Esophagus mucosa (tissue), 1 donor: ENCODE results near the gene KICS2. TPM values are rescaled to one million over a fixed set of nuclear protein-coding genes. Genes with fewer than 3 reads are reported as not detected.
"Not testable (repeated sequence)": the region's sequence is repeated elsewhere in the genome, so short reads cannot be mapped to it uniquely, and the experiment has no call there.

Experiments
- ATAC-seq: fragments of 200-7000 bp; cut with Tn5 transposase; one replicate; pipeline ENCODE4 v1.9.1; 2020
- total RNA-seq: library from RNA; stranded (reverse); gene quantifications from one replicate; pipeline ENCODE4 v1.2.4, GENCODE V29; 2023
- donor health status: DM: yes; HTN: yes; CAD: no.

The KICS2 gene
- total RNA-seq, 1 donor from 2014 or later: 8.2 TPM

DNA sequence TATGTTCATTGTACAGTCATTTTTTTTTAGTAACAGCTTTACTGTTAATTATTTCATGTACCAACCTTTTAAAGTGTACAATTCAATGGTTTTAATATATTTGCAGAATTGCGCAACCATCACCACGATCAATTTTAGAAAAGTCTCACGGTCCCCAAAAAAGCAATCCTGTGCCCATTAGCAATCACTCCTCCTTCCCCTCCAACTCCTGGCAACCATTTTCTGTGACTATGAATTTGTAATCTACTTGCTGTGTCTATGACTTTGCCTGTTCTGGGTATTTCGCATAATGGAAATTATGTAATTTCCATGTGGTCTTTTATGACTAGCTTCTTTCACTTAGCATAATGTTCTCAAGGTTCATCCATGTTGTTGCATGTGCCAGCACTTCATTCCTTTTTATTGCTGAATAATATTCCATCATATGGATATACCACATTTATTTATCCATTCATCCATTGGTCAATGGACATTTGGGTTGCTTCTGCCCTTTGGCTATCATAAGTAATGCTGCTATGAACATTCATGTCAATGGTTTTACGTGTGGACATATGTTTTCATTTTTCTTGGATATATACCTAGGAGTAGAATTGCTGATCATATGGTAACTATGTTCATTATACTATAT is 9.9 kb downstream of the KICS2 start:
- no peak for ATAC-seq

DNA sequence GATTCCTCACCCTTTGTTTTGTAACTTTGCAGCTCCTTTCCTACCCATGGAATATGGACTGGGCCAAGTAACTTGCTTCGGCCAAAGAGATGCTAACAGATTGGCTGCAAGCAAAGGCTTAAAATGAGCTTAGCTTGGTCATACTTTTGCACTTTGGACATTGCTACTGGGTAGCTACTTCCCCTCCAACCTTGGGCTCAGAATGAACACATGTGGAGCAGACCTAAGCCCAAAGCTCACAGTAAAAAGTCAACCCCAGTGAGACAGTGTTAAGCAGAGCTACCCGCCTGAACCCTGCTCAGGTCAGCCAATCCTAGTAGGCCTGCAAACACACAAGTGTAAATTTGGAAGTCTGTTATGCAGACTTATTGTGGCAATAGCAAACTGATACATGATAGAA is 14.6 kb downstream of the KICS2 start:
- no peak for ATAC-seq

DNA sequence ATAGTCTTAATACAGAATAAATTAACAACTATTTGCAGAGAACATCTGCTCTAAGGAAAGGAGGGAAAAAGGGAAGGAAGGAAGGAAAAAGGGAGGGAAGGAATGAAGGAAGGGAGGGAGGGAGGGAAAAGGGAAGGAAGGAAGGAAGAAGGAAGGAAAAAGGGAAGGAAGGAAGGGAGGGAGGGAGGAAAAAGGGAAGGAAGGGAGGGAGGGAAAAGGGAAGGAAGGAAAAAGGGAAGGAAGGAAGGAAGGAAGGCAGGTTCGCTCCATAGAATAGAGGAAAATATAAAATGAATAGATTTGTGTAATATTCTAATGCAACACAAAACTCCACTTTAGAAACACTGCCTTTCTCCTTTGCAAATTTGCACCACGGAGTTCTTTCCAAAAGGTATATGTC is 16.6 kb downstream of the KICS2 start:
- ATAC-seq: no peak

DNA sequence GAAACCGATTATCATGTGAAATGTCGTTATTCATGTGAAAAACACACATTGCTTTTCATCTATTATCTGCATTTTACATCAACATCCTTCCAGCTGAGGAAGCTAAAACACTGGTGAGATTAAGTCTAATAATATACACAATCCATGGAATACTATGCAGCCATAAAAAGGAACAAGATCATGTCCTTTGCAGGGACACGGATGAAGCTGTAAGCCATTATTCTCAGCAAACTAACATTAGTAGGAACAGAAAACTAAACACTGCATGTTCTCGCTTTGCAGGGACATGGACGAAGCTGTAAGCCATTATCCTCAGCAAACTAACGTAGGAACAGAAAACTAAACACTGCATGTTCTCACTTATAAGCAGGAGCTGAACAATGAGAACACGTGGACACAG is 18.3 kb downstream of the KICS2 start:
- no peak for ATAC-seq

DNA sequence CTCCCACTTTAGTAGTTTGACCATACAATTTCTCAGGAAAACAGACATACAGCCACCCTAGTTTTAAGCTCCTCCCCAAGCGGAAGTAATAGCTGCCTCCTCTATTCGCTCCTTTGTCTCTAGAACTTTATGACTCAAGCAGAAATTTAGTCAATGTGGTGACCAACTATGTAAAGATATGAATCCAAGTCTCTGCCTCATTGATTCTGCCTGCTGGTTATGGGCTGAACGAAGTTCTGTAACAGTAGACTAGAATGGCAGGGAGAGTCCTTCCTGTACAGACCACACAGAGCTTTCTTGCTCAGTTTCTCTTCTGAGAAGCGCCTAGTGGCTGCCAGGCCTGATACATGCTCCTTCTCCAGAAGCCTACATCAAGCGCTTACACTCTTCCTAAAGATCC is 19.1 kb downstream of the KICS2 start:
- no peak for ATAC-seq

DNA sequence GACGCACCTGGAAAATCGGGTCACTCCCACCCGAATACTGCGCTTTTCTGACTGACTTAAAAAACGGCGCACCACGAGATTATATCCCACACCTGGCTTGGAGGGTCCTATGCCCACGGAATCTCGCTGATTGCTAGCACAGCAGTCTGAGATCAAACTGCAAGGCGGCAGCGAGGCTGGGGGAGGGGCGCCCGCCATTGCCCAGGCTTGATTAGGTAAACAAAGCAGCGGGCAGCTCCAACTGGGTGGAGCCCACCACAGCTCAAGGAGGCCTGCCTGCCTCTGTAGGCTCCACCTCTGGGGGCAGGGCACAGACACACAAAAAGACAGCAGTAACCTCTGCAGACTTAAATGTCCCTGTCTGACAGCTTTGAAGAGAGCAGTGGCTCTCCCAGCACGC is 26.3 kb downstream of the KICS2 start:
- ATAC-seq: not testable (repeated sequence)

DNA sequence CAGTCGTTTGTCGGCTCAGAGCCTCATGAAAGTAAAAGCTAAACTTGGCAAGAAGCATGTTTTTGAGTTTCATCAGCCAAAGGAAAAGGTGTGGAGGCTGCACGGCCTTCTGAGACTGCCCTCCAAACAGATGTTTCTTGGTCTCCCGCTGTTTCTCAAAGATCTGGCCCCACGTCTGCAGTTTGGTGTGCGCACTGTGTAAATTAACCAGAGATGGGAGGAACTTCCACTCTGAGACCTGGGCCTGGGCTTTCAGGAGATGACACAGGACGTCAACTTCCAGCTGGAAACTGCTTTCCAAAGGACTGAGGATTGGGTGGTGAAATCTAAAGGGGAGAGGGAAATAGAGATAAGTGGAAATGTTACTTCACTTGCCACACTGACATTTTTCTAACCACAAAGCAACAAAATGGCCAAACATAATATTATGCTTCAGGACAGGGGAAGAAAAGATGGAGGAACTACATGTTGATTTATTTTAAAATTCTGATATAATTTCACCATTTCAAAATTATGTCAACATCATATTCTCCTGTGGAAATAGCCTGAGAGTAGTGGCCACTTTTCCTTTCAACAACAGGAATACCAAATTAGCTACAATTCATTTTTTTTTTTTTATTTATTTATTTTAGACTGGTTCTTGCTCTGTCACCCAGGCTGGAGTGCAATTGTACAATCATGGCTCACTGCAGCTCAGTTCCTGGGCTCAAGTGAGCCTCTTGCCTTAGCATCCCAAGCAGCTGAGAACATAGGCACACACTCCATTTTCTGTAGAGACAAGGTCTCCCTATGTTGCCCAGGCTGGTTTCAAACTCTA is 27.6 kb downstream of the KICS2 start:
- ATAC-seq: no peak

DNA sequence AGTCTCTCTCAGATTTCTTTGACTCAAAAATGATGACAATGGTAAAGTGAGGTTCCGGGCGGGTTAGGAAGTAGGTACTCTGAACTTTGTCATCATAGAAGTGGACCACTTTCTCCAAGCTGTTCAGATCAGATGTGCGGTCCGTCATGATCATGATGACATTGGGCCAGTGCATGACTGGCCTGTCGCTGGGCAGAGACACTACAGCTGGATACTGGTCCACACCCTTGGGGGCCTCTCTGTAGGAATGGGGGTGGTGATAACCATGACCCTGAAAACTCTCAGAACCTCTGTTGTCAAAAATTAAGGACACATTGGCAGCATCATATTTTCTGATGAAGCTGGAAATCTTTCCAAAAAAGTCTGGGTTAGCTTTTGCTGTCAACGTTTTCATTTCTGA is 28.2 kb downstream of the KICS2 start:
- no peak for ATAC-seq

DNA sequence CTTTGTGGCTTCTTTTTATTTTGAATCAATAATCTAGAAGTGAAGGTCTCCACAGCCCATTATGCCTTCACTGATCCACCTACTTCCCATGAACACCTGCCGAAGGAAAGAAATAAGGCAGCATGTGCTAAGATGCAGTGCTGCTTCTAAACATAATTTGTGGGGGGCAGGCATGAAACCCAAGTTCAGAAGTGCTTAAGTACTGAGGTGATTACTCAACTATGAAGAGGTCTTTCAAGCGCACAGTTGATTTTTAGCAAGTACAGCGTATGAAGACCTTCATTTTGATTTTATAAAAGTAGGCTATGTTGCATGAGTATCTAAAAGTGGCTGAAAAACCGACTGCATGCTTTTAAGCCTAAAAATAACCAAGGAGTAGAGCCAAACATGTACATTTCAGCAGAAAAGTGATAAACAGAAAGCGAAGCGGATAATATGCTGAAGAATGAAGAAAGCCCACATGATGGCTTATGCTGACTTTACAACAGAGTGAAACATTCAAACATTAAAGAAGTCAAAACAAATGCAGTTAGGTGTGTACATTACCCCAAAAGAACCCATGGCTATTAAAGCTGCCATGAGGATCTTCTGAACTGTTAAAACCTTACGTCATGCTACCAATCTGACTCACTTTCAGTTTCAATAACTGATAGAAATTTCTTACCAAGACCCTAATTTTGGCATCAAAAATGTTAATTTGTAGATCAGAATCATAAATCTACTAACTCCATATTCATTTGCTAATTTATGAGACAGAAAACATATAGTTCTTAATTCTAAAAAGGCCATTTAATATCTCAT is 29.3 kb downstream of the KICS2 start:
- no peak for ATAC-seq

DNA sequence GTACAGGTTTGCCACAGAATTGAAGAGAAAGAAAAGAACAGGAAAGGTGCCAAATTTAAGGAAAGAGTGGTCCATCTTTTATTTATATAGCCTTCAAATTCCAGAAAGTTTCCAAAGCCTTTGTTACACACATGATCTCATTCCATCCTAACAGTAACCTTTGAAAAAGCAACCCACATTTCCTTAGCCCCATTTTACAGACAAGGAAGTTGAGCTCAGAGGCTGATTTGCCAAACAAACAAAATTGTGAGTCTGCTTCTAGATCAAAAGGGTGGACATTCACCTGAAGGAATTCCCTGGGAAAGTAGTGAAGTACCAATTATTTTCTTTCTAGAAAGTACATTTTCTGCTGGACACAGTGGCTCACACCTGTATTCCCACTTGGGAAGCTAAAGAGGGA is 32.0 kb downstream of the KICS2 start:
- no peak for ATAC-seq

DNA sequence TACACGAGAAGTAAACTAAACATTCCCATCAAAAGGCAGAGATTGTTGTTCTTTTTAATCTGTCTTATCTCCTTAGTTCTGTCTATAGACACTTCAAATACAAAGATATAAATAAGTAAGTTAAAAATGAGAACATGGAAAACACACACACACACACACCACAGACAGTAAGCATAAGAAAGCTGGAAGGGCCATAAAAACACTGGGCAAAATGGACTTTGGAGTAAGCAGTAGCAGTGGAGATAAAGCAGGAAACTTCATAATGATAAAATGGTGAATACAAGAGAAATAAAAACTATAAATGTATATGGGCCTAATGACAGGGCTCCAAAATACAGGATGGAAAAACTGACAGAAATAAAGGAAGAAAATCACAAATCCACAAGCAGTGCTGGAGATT is 32.6 kb downstream of the KICS2 start:
- no peak for ATAC-seq

DNA sequence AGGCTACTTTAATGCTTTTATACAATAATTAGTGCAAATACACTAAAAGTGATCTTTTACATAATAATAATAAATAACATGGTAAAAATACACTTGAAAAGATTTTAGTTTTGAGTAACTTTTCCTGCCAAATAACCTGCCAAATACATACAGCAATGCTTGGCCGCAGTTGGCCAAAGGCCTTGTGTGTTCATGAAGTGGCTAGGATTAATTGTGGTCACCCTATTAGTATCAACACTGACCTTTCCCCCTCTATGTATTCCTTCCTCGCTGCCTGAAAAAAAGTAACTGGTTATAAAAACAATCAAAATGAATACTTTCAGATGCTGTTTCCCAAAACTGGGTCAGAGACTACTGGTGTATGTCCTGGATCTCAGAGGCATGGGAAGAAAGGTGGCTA is 34.3 kb downstream of the KICS2 start:
- ATAC-seq: no peak

DNA sequence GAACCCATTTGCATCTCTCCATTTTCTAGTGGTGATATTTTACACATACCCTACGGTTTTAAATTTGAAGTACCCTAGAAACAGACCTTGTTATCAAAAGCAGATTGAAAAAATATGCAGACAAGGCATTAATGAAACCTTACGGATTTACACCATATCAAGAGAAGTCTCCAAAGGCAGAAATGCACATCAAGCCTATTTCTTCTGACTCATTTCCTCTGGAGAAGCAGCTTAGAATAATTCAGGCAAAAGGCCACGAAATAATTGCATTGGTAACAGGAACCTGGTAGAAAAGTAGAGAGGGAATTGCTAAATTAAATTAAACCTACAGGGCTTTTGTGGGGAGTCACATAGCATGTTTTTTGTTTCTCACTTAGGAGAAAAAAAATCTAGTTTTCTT is 34.7 kb downstream of the KICS2 start:
- ATAC-seq: no peak

DNA sequence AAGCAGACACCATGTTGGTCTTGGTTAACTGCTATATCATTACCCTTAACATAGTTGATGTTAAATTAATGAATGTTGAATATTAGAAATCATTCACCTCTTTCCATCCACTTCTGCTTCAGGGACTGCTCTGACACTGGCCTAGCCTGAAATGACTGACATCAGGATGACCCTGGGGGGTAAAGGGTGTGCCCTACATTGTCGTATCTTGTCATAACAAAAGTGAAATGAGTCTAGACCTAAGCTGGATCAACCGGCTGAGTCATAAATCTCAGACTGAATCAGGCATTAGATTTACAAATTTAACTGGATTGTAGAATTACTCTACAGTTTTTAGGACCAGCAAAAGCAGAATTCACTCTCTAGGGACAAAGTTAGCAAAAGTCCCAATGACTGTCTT is 35.3 kb downstream of the KICS2 start:
- peak; percentile 96 for ATAC-seq

DNA sequence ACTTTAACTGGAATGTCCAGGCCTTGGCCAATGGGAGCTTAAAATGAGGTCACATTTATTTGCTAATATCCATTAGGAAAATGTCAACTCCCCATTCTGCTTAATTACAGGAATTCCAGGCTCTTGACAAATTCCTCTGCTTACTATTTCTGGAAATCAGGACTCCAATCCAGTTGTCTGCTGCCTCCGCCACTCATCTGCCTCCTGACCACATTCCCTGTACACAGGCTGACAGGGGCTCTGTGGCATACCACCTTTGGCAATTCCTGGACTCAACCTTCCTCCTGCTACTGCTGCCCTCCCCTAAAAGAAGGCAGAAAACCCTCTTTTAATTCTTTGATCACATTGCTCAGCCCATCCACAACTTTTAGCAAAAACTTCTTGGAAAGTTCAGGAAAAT is 37.9 kb downstream of the KICS2 start:
- no peak for ATAC-seq

DNA sequence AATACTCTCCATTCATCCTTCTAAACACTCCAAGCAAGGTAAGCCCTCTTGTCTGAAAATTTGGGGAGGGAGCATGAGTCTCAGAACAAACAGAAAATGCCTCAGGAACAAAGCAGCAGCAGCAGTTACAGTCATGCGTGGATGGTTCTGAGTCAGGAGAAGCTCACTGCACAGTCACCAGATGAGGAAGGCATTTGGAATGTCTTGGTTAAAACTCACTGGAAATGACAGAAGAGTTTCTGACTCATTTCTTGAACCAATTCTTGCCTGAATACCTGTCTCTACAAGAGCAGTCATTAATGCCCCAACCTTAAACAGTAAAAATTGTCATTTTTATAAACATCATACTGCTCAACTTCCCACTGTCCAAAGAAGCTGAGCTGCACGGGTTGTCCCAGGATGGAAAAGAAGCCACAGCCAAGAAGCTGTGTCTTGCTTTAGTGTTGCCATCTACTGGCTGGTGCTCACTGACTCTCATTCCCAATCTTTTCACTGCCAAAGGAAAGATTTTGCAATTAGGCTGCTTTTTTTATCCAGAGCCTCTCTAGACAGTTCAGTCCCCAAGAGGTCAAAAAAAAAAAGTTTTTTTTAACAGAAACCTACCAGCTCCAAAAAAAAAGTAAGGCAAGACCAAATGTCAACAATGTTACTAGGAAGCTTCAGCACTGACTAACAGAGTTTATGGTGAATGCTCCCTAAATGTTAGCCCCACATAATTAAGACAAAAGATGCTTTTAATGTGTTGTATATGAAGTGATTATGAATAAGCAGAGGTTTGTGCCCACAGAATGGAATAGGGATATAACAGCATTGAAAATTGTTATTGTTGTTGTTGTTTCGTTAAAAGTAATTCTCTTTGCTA is 40.4 kb downstream of the KICS2 start:
- ATAC-seq: peak; percentile 99

DNA sequence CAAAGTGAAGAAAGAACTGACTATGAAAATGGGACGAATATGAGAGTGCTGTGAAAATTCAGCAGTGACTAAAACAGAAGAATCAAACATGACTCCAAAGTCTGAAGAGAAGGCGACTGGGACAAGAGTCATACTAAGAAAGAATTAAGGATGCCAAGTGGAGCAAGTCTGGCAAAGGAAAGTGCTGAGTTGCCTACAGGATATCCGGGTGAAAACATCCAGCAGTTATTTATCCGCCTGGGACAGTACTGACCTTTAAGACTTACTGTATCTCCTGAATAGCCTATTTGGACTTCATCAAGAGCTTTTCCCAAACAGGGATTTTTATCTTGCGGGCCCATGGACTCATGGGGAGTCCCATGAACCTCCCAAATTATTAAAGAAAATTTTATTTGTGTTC is 41.1 kb downstream of the KICS2 start:
- peak; percentile 83 for ATAC-seq

DNA sequence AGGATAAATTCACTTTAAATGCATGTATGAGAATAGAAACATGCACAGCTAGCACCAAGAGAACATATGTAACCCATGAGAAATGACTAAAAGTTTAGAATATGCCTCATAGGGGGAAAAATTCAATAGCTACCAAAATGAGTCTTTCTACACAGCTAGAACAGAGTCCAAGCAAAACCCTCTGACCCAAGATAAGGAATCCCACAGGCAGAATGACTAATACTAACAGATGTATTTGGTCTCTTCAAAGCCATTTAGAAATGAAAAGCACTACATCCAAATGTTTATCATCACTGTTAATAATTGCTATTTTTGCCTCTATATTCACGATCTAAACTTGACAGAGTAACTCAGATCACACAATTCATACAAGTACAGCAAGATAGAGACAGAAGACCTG is 44.0 kb downstream of the KICS2 start:
- ATAC-seq: no peak

DNA sequence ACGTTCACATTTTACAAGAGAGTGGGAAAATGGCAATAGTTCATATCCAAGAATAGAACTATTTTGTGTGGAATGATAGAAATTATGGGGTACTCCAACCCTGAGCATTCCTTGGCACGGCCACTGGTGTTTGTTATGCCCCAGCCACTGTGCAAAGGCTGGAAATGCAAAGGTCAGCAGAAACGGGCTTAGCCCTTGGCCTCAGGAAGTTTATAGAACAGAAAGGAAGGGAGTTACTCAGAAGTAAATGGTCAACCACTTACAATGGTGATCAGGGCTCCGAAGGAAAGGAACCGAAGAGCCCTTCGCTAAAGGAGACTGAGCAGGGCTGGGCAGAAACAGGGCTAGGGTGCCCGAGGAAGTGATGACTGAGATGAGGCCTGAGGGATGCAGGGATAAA is 45.1 kb downstream of the KICS2 start:
- no peak for ATAC-seq

DNA sequence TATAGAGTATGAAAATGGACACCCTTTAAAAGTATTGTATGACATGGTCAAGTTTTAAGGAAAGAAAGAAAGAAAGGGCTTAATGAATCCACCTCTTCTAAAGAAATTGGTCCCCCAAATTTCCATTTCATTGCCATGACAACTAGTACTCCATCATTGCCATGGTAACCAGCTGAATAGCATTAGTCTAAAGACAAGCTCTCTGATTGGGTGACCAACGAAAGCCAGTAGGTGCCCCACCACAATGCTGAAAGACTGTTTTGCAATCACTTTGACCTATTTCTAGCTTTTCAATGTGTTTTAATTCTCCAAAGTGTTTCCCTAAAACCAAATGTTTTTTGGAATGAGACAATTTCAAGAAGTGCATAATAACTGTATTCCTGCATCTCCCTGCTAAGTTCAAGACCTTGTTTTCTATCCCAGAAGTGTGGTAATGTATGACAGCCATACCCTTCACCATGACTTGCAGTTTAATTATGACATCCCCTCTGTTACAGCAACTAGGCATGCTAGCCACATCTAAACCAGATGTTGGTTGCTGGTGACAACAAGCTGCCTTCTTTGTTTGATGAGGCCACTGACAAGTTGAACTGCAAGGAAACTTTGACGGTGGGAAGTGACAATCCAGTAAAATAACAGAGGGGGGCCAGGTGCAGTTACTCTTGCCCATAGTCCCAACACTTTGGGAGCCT is 46.7 kb downstream of the KICS2 start:
- ATAC-seq: no peak

DNA sequence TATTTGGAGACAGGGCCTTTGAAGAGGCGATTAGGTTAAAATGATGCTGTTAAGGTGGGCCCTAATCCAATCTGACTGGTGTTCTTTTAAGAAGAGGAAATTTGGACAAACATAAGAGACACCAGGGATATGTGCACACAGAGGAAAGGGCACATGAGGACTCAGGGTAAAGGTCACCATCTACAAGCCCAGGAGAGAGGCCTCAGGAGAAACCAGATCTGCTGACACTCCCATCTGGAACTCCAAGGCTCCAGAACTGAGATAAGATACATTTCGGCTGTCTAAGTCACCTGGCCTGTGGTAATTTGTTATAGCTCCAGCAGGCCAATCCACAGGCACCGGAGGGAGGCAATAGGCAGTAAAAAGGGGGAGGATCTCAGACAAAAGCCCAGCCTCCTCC is 48.6 kb downstream of the KICS2 start:
- no peak for ATAC-seq
